Measurements from ENCODE around the gene ZC2HC1B. TPM values are rescaled to one million over a fixed set of nuclear protein-coding genes. Genes with fewer than 3 reads are reported as not detected.

The ZC2HC1B gene
- total RNA-seq, 1 experiment from 2014 or later: not detected

GRCh38 chr6:143878272-143878760 lies 14.0 kb downstream of the ZC2HC1B start:
- H3K4me1 ChIP-seq (ENCODE audit: insufficient read depth, low read length): no peaks in the 10 kb centered on the region
- H3K4me2 ChIP-seq (ENCODE audit: insufficient read depth, insufficient read length, low read length): no peak overlapping the region
- H3K9me3 Mint-ChIP-seq: peaks cover 15 to 27% of the 10 kb centered on the region in 2 experiments
- no peaks in the 10 kb centered on the region for H3K27me3 ChIP-seq (ENCODE audit: insufficient read depth, low read length)
- H3K56ac ChIP-seq (ENCODE audit: insufficient read length, low read depth, low read length): no peak overlapping the region
- H2BK15ac ChIP-seq (ENCODE audit: low read depth, low read length): no peak overlapping the region
- no peak overlapping the region for H4K5ac ChIP-seq (ENCODE audit: insufficient read length, low read depth, low read length)
- DNase-seq: no peak
- no CpG with 5 or more reads among the region's 3 CpGs for WGBS (ENCODE audit: extremely low coverage, insufficient read length, low lambda C conversion rate)
- no peak overlapping the region for H3K18ac ChIP-seq (ENCODE audit: insufficient read length, low read depth, low read length)
- H4K91ac ChIP-seq (ENCODE audit: insufficient read length, low read depth, low read length): no peak overlapping the region
- no peak overlapping the region for H2AFZ ChIP-seq (ENCODE audit: low read length)
- no peak overlapping the region for H3K4me3 Mint-ChIP-seq
- H3K4me1 Mint-ChIP-seq: no peaks in the 10 kb centered on the region
- no peak overlapping the region for H3K4ac ChIP-seq (ENCODE audit: low read depth, low read length)
- H2BK12ac ChIP-seq (ENCODE audit: insufficient read length, low read depth, low read length): no peak overlapping the region
- no peaks in the 10 kb centered on the region for H3K79me2 ChIP-seq (ENCODE audit: insufficient read depth, low read length)
- H3K23me2 ChIP-seq (ENCODE audit: insufficient read length, low read depth, low read length, poor library complexity, severe bottlenecking): peaks cover 3% of the 10 kb centered on the region
- no peak overlapping the region for H4K8ac ChIP-seq (replicated peaks; ENCODE audit: insufficient read length, low read depth, low read length)
- no peak overlapping the region for H3K23ac ChIP-seq (ENCODE audit: insufficient read length, low read depth, low read length)
- no peaks in the 10 kb centered on the region for H3K79me1 ChIP-seq (ENCODE audit: insufficient read depth, low read depth, low read length, poor library complexity, severe bottlenecking)
- no peak overlapping the region for H3T11ph ChIP-seq (ENCODE audit: low read length)
- H2AK5ac ChIP-seq (ENCODE audit: insufficient read length, low read length): no peak overlapping the region
- no peak overlapping the region for H3K27ac Mint-ChIP-seq
- no peaks in the 10 kb centered on the region for H3K9me3 ChIP-seq (ENCODE audit: control insufficient read depth, low read depth, low read length)
- TF ChIP-seq CTCF (conservative IDR thresholded peaks at IDR 0.05): no peak
- no peaks in the 10 kb centered on the region; the same call in none of the 2 replicates for H3K27me3 Mint-ChIP-seq (ENCODE audit: low read depth)
- no peak overlapping the region for H2BK5ac ChIP-seq (ENCODE audit: insufficient read length, low read length)
- no peak overlapping the region for H2BK120ac ChIP-seq (ENCODE audit: low read depth, low read length, poor library complexity, severe bottlenecking)
- no peak overlapping the region for H2BK20ac ChIP-seq (ENCODE audit: low read depth, low read length, poor library complexity, severe bottlenecking)
- H4K20me1 ChIP-seq (ENCODE audit: control insufficient read depth, insufficient read depth, insufficient read length): no peaks in the 10 kb centered on the region
- no peak overlapping the region for H3K27ac ChIP-seq (ENCODE audit: insufficient read length, low read depth, low read length)
- H3K14ac ChIP-seq (ENCODE audit: insufficient read depth, low read length): no peak overlapping the region
- peaks cover 3 to 12% (median 8%) of the 10 kb centered on the region in 3 experiments; a peak in 6 of 7 replicates for H3K36me3 Mint-ChIP-seq (ENCODE audit: insufficient read depth in 1 of 3, low read depth in 3 of 3)
- H3K9ac ChIP-seq (ENCODE audit: extremely low read depth, insufficient read length, low read length): no peak overlapping the region
